Kasumi-1 (cell line): ENCODE data around the gene UFSP2.
"Not testable (repeated sequence)": the region's sequence is repeated elsewhere in the genome, so short reads cannot be mapped to it uniquely, and the experiment has no call there.

Experiments
- DNase-seq, 2 experiments: peaks; one replicate each; lab custom pipeline; 2025; lab: John Stamatoyannopoulos, UW

UFSP2 gene

DNA sequence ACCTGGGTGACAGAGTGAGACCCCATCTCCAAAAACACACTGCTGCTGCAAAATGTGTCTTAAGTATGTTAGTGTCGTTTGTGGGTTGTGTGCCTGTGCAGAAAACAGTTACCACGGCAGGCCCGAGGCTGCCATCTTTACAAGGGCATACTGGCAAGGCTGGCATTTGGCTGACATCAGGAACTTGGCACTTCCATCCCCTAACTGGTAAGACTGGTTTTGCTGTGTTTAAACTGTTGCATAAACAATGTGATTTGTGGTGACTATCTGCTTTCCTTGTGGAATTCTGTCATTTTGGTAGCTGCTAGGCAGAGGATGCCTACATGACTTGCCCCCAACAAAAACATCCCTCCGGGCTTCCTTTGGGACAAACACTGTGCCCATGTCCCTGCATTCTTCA is 42.3 kb downstream of the UFSP2 start:
- no peak for DNase-seq

GRCh38 chr4:185382754-185383153 is 43.0 kb downstream of the UFSP2 start:
- DNase-seq, result no peak

DNA sequence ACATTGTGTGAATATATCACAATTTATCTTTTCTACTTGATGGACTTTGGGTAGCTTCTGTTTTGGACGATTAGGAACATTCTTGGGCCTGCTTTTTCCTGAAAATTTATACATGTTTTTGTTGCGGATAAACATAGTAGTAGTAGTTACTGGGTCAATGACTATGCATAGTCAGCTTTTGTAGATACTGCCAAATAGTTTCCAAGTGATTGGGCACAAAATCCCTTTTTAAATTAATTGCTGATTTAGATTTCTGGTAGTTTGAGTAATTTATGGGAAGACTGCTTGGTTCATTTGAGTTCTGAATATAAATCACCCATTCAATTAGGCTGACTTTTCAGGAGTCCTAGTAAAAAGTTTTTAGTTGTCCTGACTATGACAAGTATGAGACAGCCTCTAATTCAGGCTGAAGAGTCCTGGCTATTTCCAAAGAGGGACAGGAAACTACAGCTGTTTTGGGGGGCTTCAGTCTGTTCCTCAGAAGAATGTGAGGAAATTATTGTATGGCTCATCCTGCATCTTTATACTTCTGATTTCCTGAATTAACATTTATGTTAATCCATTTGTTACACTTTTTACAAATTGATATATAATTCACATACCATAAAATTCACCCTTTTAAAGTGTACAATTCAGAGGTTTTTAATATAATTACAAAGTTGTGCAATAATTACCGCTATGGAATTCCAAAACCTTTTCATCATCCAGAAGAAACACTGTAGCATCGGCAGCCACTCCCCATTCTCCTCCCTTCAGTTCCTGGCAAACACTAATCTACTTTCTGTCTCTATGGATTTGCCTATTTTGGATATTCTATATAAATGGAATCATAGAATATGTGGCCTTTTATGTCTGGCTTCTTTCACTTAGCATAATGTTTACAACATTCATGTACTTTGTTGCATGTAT is 44.2 kb downstream of the UFSP2 start:
- DNase-seq, result no peak

GRCh38 chr4:185380320-185380719 is 45.4 kb downstream of the UFSP2 start:
- no peak for DNase-seq

DNA sequence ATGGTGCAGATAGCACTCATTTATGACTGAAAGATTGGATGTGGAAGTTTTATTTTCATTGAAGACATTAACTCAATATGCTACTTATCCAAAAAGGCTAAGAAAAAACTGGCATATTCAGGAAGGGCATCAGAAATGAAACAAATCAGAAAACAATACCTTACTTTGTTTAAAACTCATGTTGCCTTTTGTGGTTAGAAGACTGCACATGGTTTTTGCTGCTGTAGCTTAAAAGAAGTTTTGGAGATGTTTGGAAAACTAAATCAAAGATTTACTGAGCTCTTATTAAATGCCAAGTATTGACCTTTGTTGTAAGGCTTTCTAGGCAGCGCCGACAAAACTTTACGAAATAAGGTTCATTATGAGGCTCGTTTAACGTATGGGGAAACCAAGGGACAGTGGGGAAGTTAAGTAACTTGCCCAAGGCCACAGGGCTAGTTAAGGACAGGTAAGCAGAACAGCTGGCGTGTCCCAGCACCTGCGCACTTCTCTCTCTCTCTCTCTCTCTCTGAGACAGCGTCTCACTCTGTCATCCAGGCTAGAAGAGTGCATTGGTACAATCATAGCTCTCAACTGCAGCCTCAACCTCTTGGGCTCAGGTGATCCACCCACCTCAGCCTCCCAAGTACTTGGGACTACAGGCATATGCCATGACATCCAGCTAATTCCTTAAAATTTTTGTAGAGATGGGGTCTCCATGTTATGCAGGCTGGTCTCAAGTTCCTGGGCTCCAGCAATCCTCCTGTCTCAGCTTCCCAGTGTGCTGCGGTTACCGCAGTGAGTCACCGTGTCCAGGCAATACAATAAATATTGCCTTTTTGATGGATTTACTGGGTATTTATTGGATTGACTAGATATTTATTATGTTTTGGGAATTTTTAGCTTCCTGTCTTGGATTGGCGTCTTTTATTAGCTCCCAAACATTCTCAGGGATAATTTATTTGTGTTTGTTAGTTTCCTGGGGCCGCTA is 46.2 kb downstream of the UFSP2 start:
- DNase-seq, result no peak

- DNase-seq, result no peak
Observed at GRCh38 chr4:185378264-185378663, 47.5 kb downstream of the UFSP2 start.

- no peak for DNase-seq
Observed at GRCh38 chr4:185374573-185374972, 51.2 kb downstream of the UFSP2 start.

GRCh38 chr4:185374027-185374426 is 51.7 kb downstream of the UFSP2 start:
- no peak for DNase-seq

- no peak for DNase-seq
Observed at GRCh38 chr4:185371702-185372101, 54.1 kb downstream of the UFSP2 start.

DNA sequence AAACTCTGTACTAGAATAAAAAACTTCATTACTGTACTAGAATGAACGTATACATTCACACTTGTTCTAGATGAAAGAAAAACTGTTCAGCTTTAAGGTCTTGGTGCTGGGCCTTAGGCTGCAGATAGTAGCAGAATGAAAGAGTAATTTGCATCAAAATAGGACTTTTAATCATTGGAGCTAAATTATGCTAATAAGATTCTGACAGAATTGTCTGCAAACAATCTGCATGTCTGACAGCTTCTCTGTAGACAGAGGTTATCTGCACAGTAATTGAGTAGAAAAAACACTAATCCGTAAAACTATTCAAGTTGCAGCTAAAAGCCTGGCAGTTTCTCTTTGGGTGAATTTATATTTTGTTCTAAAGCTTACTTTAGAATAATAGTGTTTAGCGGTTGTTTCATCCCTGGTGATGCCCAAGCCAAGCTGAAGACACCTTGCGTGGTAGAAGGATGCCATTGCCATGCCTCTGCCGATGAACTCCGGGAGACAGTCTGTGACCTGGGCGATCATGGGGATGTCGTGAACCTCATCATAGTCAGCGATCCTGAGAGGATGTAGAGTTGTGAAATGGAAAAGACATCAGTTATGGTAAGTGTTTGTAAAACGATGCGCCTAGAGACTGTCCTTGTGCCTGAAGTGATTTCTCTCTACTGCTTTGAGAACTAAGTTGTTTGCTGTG is 55.4 kb downstream of the UFSP2 start:
- DNase-seq, result no peak

DNA sequence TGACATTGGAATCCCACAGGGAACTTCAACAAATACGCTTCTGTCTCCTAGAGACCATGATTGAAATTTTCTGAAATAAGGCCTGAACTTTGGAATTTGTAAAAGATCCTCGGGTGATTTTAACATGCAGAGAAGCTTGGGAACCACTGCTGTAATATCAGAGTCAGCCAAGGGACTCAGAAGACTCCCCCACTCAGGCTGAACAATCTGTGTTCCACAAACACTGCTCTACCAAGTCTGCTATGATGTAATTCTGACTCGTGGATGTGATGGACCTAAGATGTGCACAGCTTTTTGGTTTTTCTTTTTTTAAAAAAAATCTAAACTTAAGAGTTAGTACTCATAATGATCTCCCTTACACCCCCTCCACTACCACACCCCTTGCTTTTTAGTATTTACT is 56.0 kb downstream of the UFSP2 start:
- DNase-seq, result no peak

- DNase-seq, result no peak
Observed at GRCh38 chr4:185364886-185365285, 60.9 kb downstream of the UFSP2 start.

- no peak for DNase-seq
Observed at GRCh38 chr4:185363251-185363650, 62.5 kb downstream of the UFSP2 start.

DNA sequence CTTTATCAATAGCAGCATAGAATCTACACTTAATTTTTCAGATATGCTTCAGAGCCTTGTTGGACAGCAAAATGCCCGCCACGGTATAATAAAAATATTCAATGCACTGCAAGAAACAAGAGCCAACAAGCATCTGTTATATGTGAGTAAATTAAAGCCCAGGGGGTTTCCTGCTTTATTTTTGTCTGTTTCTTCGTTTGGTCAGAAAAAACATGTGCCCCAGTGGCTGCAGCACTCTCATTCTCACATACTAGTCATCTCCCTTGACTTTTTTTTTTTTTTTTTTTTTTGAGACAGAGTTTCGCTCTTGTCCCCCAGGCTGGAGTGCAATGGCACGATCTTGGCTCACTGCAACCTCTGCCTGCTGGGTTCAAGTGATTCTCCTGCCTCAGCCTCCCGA is 63.2 kb downstream of the UFSP2 start:
- not testable (repeated sequence) for DNase-seq

- DNase-seq, result no peak
Observed at GRCh38 chr4:185361872-185362271, 63.9 kb downstream of the UFSP2 start.

- no peak for DNase-seq
Observed at GRCh38 chr4:185359767-185360446, 65.9 kb downstream of the UFSP2 start.

DNA sequence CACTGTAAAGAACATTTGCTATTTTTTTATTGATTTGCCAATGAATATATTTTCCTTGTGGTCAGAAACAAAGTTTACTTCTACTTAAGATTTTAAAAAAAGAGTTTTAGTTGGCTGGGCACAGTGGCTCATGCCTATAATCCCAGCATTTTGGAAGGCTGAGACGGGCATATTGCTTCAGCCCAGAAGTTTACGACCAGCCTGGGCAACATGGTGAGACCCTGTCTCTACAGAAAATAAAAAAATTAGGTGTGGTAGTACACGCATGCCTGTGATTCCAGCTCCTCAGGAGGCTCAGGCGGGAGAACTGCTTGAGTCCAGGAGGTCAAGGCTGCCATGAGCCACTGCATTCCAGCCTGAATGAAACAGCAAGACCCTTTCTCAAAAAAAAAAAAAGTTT is 66.8 kb downstream of the UFSP2 start:
- no peak for DNase-seq

GRCh38 chr4:185358514-185358913 is 67.2 kb downstream of the UFSP2 start:
- DNase-seq, result no peak

DNA sequence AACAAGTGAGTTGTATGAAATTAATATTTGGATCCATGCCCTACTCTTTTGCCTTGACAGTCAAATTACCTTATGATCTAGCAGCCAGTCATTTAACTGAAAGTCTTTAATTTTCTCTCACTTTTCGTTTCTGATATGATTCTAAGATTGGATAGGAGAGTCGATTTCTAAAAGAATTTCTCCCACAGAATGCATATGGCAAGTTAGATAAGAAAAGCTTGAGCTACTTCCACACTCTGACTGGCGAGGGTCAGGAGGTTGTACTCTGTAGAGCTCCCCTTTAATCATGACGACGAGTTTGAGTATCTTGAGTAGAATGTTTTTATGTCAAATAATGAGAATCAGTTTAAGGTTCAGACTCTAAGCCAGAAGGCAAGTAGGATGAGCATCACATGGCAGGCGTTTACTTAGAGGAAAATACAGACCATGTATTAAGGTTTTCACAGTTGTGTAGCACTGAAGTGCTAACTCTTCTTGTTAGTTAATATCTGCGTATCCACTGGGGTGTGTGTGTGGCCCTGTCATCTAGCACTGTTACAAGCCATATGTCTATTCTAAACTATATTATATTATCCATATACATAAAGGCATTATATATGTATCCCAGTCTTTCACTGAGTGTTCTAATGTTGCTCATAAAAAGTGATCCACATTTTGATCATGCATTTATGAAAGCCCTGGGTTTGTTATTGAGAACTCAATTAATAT is 67.9 kb downstream of the UFSP2 start:
- no peak for DNase-seq

DNA sequence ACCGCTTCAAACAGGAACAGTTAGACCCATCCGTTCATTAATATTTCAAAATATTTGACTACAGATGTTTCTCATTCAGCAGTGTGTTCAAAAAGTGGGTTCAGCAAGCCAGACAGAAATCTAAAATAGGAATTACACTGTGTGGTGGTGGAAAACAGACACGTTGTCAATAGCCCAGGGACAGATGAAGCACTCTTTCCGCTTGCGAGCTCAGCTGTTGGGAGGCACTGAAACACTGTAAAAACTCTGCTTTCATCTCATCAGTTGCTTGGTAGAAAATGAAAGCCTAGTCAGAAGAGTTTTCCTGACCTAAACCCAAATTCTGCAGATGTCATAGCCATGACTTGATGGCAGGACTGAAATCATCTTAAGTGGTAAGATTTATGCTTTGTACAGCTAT is 68.6 kb downstream of the UFSP2 start:
- DNase-seq, result no peak

- DNase-seq, result no peak
Observed at GRCh38 chr4:185352741-185353140, 73.0 kb downstream of the UFSP2 start.
